Stimulated activated CD8-positive, alpha-beta memory T cell treated with anti-CD3 and anti-CD28 coated beads, Interleukin-15, amount 100 ng/mL, for 24 hours (primary cell): ENCODE data around the gene MED16.
A peak's percentile ranks its signal among the peaks of the same experiment; 100 is the strongest.

ENCODE experiments used
- DNase-seq: peaks from one replicate; pipeline ENCODE4 v3.0.0-alpha.2; 2020; ENCODE audit warnings: low read depth

MED16 gene, protein sequence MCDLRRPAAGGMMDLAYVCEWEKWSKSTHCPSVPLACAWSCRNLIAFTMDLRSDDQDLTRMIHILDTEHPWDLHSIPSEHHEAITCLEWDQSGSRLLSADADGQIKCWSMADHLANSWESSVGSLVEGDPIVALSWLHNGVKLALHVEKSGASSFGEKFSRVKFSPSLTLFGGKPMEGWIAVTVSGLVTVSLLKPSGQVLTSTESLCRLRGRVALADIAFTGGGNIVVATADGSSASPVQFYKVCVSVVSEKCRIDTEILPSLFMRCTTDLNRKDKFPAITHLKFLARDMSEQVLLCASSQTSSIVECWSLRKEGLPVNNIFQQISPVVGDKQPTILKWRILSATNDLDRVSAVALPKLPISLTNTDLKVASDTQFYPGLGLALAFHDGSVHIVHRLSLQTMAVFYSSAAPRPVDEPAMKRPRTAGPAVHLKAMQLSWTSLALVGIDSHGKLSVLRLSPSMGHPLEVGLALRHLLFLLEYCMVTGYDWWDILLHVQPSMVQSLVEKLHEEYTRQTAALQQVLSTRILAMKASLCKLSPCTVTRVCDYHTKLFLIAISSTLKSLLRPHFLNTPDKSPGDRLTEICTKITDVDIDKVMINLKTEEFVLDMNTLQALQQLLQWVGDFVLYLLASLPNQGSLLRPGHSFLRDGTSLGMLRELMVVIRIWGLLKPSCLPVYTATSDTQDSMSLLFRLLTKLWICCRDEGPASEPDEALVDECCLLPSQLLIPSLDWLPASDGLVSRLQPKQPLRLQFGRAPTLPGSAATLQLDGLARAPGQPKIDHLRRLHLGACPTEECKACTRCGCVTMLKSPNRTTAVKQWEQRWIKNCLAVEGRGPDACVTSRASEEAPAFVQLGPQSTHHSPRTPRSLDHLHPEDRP

DNA sequence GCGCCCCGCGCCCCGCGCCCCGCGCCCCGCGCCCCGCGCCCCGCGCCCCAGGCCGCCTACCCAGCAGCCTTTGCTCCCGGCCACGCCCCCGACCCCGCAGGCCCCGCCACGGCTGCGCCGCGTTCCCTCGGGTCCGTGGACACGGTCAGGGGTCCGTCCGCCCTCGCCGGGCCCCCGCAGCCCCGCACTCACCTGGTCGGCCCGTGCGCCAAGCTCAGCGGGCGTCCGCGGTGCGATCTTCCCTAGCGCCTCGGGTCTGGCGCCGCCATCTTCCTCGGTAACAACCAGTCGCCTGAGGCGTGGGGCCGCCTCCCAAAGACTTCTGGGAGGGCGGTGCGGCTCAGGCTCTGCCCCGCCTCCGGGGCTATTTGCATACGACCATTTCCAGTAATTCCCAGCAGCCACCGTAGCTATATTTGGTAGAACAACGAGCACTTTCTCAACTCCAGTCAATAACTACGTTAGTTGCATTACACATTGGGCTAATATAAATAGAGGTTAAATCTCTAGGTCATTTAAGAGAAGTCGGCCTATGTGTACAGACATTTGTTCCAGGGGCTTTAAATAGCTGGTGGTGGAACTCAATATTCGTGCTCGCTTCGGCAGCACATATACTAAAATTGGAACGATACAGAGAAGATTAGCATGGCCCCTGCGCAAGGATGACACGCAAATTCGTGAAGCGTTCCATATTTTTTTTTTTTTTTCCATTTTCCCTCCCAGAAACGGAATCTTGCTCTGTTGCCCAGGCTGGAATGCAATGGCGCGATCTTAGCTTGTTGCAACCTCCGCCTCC, at the start of gene MED16, which contains the start of gene RNU6-9:
Gene MED16 (minus strand): TSS at position 294 of the 796 bp plus-strand sequence. CDS start 2,056 bp downstream, outside the sequence.
Gene RNU6-9 (plus strand): TSS at position 591 of the 796 bp plus-strand sequence.
- peak; percentile 53 for DNase-seq

GRCh38 chr19:942133-942645, 49.2 kb upstream of the MED16 start:
- DNase-seq, result no peak

DNA sequence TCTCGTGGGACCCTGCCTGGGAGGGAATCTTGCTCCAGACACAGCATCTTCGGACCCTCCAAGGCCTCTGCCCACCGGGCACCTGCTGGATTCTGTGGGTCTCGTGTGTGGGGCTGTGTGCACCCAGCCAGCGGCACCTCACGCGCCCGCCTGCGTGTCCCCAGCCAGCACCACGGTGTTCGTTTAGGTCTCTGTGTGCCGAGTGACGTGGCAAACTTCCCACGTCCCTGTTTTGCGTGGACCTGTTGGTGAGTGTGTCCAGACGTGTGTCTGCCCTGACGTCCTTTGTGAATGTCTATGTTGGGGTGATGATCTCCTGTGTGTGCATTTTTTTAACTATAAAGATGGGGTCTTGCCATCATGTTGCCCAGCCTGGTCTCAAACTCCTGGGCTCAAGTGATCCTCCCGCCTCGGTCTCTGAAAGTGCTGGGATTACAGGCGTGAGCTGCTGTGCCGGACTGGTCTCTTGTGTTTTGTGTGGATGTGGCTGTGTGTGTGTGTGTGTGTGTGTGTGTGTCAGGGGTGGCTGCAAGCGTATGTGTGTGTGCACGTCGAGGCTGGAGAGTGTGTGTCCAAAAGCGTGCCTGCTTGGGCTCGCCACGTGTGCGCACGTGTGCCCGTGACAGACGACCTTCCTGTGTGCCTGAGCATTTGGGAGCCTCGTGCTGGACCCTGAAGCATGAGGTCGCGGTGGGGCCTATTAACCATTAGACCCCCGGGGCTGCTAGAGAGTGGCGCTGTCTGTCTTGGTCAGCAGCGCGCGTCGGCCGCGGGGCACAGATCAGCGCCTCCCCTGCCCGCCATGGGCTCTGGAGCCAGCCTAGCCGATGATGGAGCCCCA, 48.5 kb upstream of the MED16 start:
- no peak for DNase-seq

DNA sequence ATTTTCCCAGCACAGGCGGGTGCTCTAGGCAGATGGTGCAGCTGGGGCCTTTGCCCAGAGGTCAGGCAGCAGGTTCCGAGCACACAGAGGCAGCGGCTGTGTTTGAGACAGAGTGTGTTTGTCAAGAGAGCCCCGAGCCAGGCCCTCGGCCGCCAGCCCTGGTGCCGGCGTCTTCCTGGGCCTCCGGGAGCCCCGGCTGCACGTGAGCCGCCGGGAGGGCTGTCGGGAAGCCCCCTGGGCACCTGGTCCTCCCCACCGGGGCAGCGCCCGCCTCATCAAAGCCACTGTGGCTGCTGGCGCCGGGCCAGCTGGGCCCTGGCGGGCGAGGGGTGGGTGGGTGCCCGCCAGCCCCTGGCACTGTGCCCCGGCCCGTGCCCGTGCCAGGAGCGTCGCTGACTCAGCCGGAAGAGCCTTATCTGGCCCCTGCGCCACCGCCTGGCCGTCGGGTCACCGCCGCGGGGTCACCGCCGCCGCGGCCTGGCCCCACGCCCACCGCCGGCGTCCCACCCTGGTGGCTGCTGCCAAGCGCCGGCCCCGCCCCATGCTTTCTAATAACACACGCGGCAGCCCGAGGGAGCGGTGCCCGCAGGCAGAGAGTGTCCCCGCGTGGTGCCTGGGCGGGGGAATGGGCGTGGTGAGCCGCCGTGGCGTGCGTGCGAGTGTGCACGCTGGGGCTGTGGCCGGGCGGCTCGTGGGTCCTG, 47.8 kb upstream of the MED16 start:
- no peak for DNase-seq

GRCh38 chr19:939922-940321, 46.9 kb upstream of the MED16 start:
- DNase-seq, result no peak

DNA sequence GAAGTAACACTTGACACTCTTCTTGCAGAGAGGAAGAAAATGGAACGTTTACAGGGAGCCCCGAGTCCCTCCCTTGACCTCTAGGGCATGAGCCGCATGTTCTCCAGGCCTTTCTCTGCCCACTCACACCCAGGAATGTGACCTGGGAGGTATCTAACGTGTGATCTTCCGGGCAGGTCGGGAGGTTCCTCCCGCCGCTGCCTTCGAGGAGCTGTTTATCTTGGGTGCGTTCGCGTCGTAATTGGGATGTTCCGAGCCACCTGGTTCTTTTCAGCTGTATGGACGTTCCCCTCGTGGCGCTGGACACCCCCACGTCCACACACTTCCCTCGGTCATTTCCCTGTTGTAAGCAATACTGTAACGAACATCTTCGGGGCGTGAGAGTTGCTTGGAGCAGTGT, 46.5 kb upstream of the MED16 start:
- no peak for DNase-seq

GRCh38 chr19:938233-938923, 45.4 kb upstream of the MED16 start:
- DNase-seq, result no peak

GRCh38 chr19:937259-937694, 44.3 kb upstream of the MED16 start:
- DNase-seq, result no peak

GRCh38 chr19:936175-936546, 43.2 kb upstream of the MED16 start:
- DNase-seq, result no peak

- DNase-seq, result no peak
Observed at GRCh38 chr19:934865-935479, 42.0 kb upstream of the MED16 start.

GRCh38 chr19:934197-934840, 41.3 kb upstream of the MED16 start:
- no peak for DNase-seq

DNA sequence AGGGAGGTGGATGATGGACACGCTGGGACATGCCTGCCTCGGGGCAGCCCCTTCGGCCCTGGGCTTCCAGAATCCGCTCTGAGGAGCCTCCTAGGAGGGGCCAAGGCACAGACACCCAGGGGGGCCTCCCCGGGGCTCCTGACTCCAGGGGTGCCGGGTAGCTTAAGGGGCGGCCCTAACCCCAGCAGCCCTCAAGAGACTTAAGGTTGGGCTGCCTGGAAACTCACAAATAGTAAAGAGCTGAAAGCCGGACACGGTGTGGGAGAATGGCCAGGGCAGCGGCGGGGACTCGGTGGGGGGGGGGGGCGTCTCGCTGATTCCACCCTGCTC, 40.5 kb upstream of the MED16 start:
- no peak for DNase-seq

GRCh38 chr19:932648-933552, 39.9 kb upstream of the MED16 start:
- DNase-seq, result no peak

GRCh38 chr19:931860-932647, 39.1 kb upstream of the MED16 start:
- DNase-seq, result no peak

GRCh38 chr19:929891-930258, 36.9 kb upstream of the MED16 start:
- DNase-seq, result no peak

GRCh38 chr19:929203-929890, 36.4 kb upstream of the MED16 start:
- no peak for DNase-seq
